ENCODE measurements around the gene PBRM1.
"Not testable (repeated sequence)": the region's sequence is repeated elsewhere in the genome, so short reads cannot be mapped to it uniquely, and the experiment has no call there.

Gene PBRM1

GRCh38 chr3:52678265-52679198 lies 7.2 kb downstream of the PBRM1 start:
- in situ Hi-C loops (cut with HindIII; ENCODE audit: low pct_unique_long_range_greater_than_20kb, low sequenced_read_pairs): no loop called here
- DNase-seq (ENCODE audit: low read depth in 1 of 2, low spot score in 1 of 2): no peak
- no peak for TF ChIP-seq JUND (IDR thresholded peaks at IDR 0.05; ENCODE audit: low read depth)

GRCh38 chr3:52676201-52676600 lies 9.5 kb downstream of the PBRM1 start:
- DNase-seq (ENCODE audit: low read depth in 1 of 2, low spot score in 1 of 2); in situ Hi-C loops (cut with HindIII; ENCODE audit: low pct_unique_long_range_greater_than_20kb, low sequenced_read_pairs): not testable (repeated sequence)

GRCh38 chr3:52671676-52672075 lies 14.0 kb downstream of the PBRM1 start:
- TF ChIP-seq JUND (IDR thresholded peaks at IDR 0.05; ENCODE audit: low read depth): no peak
- in situ Hi-C loops (cut with HindIII; ENCODE audit: low pct_unique_long_range_greater_than_20kb, low sequenced_read_pairs): no loop called here
- no peak for DNase-seq (ENCODE audit: low read depth in 1 of 2, low spot score in 1 of 2)

- TF ChIP-seq JUND (IDR thresholded peaks at IDR 0.05; ENCODE audit: low read depth): no peak
- DNase-seq (ENCODE audit: low read depth in 1 of 2, low spot score in 1 of 2): no peak
- in situ Hi-C loops (cut with HindIII; ENCODE audit: low pct_unique_long_range_greater_than_20kb, low sequenced_read_pairs): no loop called here
These were observed 14.8 kb downstream of the PBRM1 start for GRCh38 chr3:52670621-52671521.

GRCh38 chr3:52663098-52663497 lies 22.6 kb downstream of the PBRM1 start:
- in situ Hi-C loops (cut with HindIII; ENCODE audit: low pct_unique_long_range_greater_than_20kb, low sequenced_read_pairs): no loop called here
- DNase-seq (ENCODE audit: low read depth in 1 of 2, low spot score in 1 of 2): no peak
- no peak for TF ChIP-seq JUND (IDR thresholded peaks at IDR 0.05; ENCODE audit: low read depth)

GRCh38 chr3:52660046-52660445 lies 25.7 kb downstream of the PBRM1 start:
- no peak for DNase-seq (ENCODE audit: low read depth in 1 of 2, low spot score in 1 of 2)
- no peak for TF ChIP-seq JUND (IDR thresholded peaks at IDR 0.05; ENCODE audit: low read depth)
- in situ Hi-C loops (cut with HindIII; ENCODE audit: low pct_unique_long_range_greater_than_20kb, low sequenced_read_pairs): no loop called here

- no peak for DNase-seq (ENCODE audit: low read depth in 1 of 2, low spot score in 1 of 2)
- TF ChIP-seq JUND (IDR thresholded peaks at IDR 0.05; ENCODE audit: low read depth): no peak
- in situ Hi-C loops (cut with HindIII; ENCODE audit: low pct_unique_long_range_greater_than_20kb, low sequenced_read_pairs): no loop called here
These were observed 29.8 kb downstream of the PBRM1 start for GRCh38 chr3:52655895-52656294.

- TF ChIP-seq JUND (IDR thresholded peaks at IDR 0.05; ENCODE audit: low read depth): no peak
- in situ Hi-C loops (cut with HindIII; ENCODE audit: low pct_unique_long_range_greater_than_20kb, low sequenced_read_pairs): no loop called here
- DNase-seq (ENCODE audit: low read depth in 1 of 2, low spot score in 1 of 2): no peak
These were observed 34.1 kb downstream of the PBRM1 start for GRCh38 chr3:52651592-52651991.

- TF ChIP-seq JUND (IDR thresholded peaks at IDR 0.05; ENCODE audit: low read depth): no peak
- no peak for DNase-seq (ENCODE audit: low read depth in 1 of 2, low spot score in 1 of 2)
- in situ Hi-C loops (cut with HindIII; ENCODE audit: low pct_unique_long_range_greater_than_20kb, low sequenced_read_pairs): no loop called here
These were observed 35.3 kb downstream of the PBRM1 start for GRCh38 chr3:52650439-52650838.

GRCh38 chr3:52649461-52650210 lies 36.1 kb downstream of the PBRM1 start:
- in situ Hi-C loops (cut with HindIII; ENCODE audit: low pct_unique_long_range_greater_than_20kb, low sequenced_read_pairs): no loop called here
- TF ChIP-seq JUND (IDR thresholded peaks at IDR 0.05; ENCODE audit: low read depth): no peak
- no peak for DNase-seq (ENCODE audit: low read depth in 1 of 2, low spot score in 1 of 2)

- in situ Hi-C loops (cut with HindIII; ENCODE audit: low pct_unique_long_range_greater_than_20kb, low sequenced_read_pairs): no loop called here
- no peak for TF ChIP-seq JUND (IDR thresholded peaks at IDR 0.05; ENCODE audit: low read depth)
- DNase-seq (ENCODE audit: low read depth in 1 of 2, low spot score in 1 of 2): no peak
These were observed 40.2 kb downstream of the PBRM1 start for GRCh38 chr3:52645549-52645948.

- in situ Hi-C loops (cut with HindIII; ENCODE audit: low pct_unique_long_range_greater_than_20kb, low sequenced_read_pairs): no loop called here
- TF ChIP-seq JUND (IDR thresholded peaks at IDR 0.05; ENCODE audit: low read depth): no peak
- DNase-seq (ENCODE audit: low read depth in 1 of 2, low spot score in 1 of 2): no peak
These were observed 49.0 kb downstream of the PBRM1 start for GRCh38 chr3:52636673-52637072.

All from T47D (cell line).